Uterus (tissue), 4 donors: ENCODE results near the gene TTLL10. TPM values are rescaled to one million over a fixed set of nuclear protein-coding genes. Genes with fewer than 3 reads are reported as not detected.

Source experiments
- DNase-seq, 2 donors: peaks; one replicate each; pipeline ENCODE4 v3.0.0-alpha.2; 2019 to 2020
- H3K27ac ChIP-seq, 2 donors: fragments of 200-600 bp; sonication (generic); 1 replicate in 1 of 2; 2 replicates in 1 of 2; pipeline ENCODE4 v1.5.1; 2016 to 2018
- H3K27me3 ChIP-seq, 2 donors: fragments of 200-600 bp; sonication (generic); one replicate each; pipeline ENCODE4 v1.5.1; 2018 to 2019; ENCODE audit warnings: control low read depth in 1 of 2
- H3K36me3 ChIP-seq, 2 donors: fragments of 200-600 bp; sonication (generic); one replicate each; pipeline ENCODE4 v1.5.1; 2019; ENCODE audit warnings: control low read depth in 1 of 2
- H3K4me1 ChIP-seq, 2 donors: fragments of 200-600 bp; sonication (generic); one replicate each; pipeline ENCODE4 v1.5.1; 2018 to 2019; ENCODE audit warnings: control low read depth in 1 of 2
- H3K4me3 ChIP-seq, 2 donors: fragments of 200-600 bp; sonication (generic); 1 replicate in 1 of 2; 2 replicates in 1 of 2; pipeline ENCODE4 v1.5.1; 2018 to 2019; ENCODE audit warnings: mild to moderate bottlenecking in 1 of 2
- H3K9me3 ChIP-seq, 2 donors: fragments of 200-600 bp; sonication (generic); one replicate each; pipeline ENCODE4 v1.5.1; 2019; ENCODE audit warnings: control low read depth in 1 of 2
- CTCF ChIP-seq, 4 experiments: fragments of 200-600 bp in 2 of 4; fragments of 450-650 bp in 2 of 4; sonication (generic) in 2 of 4; IDR thresholded peaks; one replicate each; pipeline ENCODE4 v1.5.1; 2016 to 2019; ENCODE audit warnings: antibody characterized with exemption in 4 of 4, mild to moderate bottlenecking in 2 of 4, moderate library complexity in 1 of 4
- POLR2A ChIP-seq, 2 donors: fragments of 450-650 bp; IDR thresholded peaks; one replicate each; pipeline ENCODE4 v1.6.1; 2016; ENCODE audit warnings: antibody characterized with exemption in 2 of 2, mild to moderate bottlenecking in 1 of 2, moderate library complexity in 1 of 2
- intact Hi-C: fragments of 100-400 bp; cut with DNase I; formaldehyde crosslinking; loops from one replicate; pipeline ENCODE4 v1.15.1; 2023; ENCODE audit warnings: low total_unique reads
- total RNA-seq, 4 donors: library from RNA; depleted of rRNA in 3 of 4; stranded (reverse); fragments of >200 nt in 3 of 4; gene quantifications; one replicate each; pipeline versions ENCODE4 v1.1.0 to v1.2.4, GENCODE V29; 2014 to 2023
- donor health status: DM: yes; HTN: yes; CAD: no.

The TTLL10 gene
- total RNA-seq, 4 donors from 2014 or later = 0.35 to 0.51 TPM; not detected in 2

DNA sequence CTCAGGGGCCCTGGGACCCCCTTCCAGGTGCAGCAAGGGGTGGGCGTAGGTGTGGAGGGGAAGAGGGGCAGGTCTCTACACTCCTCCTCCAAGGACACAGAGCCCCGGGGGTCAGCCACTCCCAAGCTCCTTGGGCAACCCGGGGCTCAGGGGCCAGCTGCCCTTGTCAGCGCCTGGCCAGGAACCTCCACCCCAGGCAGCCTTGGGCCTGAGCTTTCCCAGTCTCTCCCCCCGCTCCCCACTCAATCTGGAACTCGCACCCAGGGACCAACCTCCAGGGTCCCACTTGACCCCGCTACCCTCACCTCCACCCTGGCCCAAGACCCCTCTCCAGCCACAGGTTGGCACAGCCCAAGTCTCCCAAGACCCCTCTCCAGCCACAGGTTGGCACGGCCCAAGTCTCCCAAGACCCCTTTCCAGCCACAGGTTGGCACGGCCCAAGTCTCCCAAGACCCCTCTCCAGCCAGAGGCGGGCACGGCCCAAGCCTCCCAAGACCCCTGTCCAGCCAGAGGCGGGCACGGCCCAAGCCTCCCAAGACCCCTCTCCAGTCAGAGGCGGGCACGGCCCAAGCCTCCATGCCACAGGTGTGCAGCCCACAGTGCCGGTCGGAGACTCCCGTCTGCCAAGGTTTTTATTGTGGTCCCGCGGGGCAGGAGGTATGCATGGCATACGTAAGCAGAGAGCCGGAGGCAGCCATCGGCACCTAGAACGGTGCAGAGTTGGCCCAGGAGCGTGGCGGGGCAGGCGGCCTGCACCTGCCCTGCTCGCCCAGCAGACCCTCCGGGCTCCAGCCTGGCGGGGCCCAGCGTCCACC lies 37.3 kb downstream of the TTLL10 start:
- peaks cover 0 to 19% of the 10 kb centered on the region in 2 donors for H3K4me1 ChIP-seq
- TF ChIP-seq POLR2A (IDR thresholded peaks at IDR 0.05) (no peak), CTCF (IDR thresholded peaks at IDR 0.05) (no peak)
- no peak overlapping the region for H3K27ac ChIP-seq
- intact Hi-C loops = no loop called here
- no peaks in the 10 kb centered on the region for H3K36me3 ChIP-seq
- no peak for DNase-seq
- no peak overlapping the region for H3K4me3 ChIP-seq
- H3K9me3 ChIP-seq = no peaks in the 10 kb centered on the region
- peaks cover 0 to 4% of the 10 kb centered on the region in 2 donors for H3K27me3 ChIP-seq

DNA sequence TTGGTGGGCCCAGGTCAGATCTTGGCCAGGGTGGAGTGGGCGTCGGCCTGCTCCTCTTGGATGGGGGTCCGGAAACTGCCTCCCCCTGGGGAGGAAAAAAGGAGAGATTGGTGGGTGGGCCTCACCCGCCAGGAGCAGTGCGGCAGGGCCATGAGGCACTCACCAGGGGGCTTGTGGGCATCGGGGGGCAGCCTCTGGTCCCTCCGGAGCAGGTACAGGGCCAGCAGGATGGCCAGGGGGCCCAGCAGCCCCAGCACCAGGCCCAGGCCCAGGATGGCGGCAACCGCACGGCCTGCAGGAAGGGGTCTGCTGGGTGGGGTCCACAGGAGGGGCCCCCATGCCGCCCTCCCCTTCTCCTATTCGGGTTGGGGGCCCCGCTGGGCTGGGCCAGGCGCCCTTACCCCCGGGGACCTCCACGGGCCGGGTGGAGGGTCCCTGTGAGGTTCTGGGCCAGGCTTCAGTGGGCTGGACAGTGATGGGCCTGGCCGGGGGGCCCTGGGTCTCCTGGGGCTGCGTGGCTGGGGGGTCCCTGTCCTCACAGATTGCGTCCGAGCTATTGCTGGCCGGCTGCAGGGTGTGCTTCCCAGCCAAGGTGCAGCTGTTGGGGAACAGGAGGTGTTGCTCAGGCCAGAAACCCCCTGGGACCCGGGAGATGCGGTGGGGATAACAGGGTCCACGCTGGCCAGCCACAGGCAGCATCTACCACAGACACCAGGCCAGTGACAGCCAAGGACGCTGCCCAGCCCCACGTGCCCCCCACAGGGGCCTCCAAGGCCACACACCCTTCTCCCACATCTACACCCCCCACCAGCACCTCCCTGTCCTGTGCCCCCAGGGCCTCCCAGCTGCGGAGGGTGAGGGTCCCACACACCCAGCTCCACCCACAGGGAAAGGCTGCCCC lies 38.1 kb downstream of the TTLL10 start:
- Histone ChIP-seq H3K36me3 (no peaks in the 10 kb centered on the region), H3K4me1 (peaks cover 0 to 12% of the 10 kb centered on the region in 2 donors), H3K4me3 (no peak overlapping the region), H3K9me3 (no peaks in the 10 kb centered on the region), H3K27ac (no peak overlapping the region), H3K27me3 (peaks cover 0 to 4% of the 10 kb centered on the region in 2 donors)
- TF ChIP-seq POLR2A (IDR thresholded peaks at IDR 0.05) (no peak), CTCF (IDR thresholded peaks at IDR 0.05) (no peak)
- intact Hi-C loops = no loop called here
- DNase-seq = no peak

DNA sequence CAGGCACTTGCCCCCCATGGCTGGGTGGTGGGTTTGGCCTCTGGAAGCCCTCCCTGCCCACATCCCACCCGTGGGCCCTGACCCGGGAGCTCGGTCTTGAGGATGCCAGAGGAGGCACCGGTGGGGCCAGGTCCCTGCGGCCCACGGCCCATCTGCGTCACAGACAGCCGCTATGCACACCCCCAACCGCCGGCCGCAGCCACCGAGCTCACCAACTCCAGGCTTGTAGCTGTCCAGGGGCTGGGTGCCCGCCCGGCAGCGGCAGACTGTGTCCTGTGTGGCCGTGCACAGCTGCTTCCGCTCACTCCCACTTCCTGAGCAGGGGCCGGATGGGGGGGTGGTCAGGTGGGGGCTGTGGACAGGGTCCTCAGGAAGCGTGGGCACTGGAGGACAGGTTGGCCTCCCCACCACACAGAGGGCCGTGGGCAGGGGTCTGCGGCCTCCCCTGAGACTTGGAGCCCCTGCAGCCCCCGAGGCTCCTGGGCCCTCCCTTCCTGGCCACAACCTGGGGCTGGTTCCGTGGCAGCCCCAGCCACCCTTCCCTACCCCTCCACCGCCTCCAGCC lies 39.2 kb downstream of the TTLL10 start:
- intact Hi-C loops = no loop called here
- DNase-seq = no peak
- TF ChIP-seq POLR2A (IDR thresholded peaks at IDR 0.05) (no peak), CTCF (IDR thresholded peaks at IDR 0.05) (no peak)
- Histone ChIP-seq H3K4me1 (peaks cover 0 to 12% of the 10 kb centered on the region in 2 donors), H3K27me3 (no peaks in the 10 kb centered on the region), H3K36me3 (no peaks in the 10 kb centered on the region), H3K4me3 (no peak overlapping the region), H3K27ac (no peak overlapping the region), H3K9me3 (no peaks in the 10 kb centered on the region)

DNA sequence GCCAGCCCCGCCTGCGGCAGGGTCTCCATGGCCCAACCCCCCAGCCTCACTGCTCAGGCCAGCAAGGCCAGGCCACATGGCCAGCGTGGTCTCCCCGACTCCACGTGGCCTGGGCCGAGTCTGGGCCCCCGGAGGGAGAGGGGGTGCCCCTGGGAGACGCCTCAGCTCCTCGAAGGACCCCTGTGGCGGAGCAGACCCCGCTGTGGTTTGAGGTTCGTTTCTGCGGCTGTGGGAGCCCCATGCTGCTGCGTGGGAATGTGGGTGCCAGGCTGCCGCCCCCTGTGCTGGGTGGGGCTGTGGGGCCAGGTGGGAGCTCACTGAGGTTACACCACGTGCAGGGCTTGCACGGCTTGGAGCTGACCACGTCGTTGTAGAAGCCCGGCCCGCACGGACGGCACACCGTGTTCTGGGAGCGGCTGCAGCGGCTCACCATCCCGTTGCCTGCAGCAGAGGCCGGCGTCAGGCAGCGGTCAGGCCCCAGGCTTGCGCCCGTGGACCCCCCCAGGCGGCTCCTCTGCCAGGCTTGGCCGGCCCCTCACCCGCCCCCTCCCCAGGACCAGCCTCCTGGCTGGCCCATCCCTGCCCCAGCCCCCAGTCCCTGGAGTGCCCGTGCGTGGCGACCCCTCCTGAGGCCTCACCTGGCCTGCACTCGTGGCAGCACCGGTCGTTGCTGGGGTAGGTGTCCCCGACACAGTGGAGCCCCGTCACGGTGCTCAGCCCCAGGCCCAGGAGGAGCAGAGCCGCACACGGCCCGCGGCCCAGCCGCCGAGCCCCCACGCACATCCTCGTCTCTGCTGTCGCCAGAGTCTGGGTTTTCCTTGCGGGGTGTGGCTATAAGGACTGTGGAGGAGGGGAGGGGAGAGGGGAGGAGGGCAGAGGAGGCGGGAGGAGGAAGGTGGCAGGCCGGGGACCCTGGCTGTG lies 39.9 kb downstream of the TTLL10 start, which contains the start of gene TNFRSF4:
Gene TNFRSF4 (minus strand): TSS at position 809 of the 921 bp plus-strand sequence. CDS start 26 bp downstream, at position 783.
- no peak for DNase-seq
- intact Hi-C loops = no loop called here
- Histone ChIP-seq H3K27ac (no peak within 1 kb of the TSS), H3K36me3 (no peaks in the 10 kb centered on the region), H3K4me1 (peaks cover 0 to 6% of the 10 kb centered on the region in 2 donors), H3K9me3 (no peaks in the 10 kb centered on the region), H3K4me3 (no peak within 1 kb of the TSS), H3K27me3 (no peaks in the 10 kb centered on the region)
- TF ChIP-seq POLR2A (IDR thresholded peaks at IDR 0.05) = no peak
- no peak for TF ChIP-seq CTCF (IDR thresholded peaks at IDR 0.05)
